H1 (cell line): ENCODE results near the gene LRWD1. TPM values are rescaled to one million over a fixed set of nuclear protein-coding genes. Genes with fewer than 3 reads are reported as not detected.

Source experiments
- CTCF ChIA-PET: fragments of 300-600 bp; sonication (Branson Sonifier 250); formaldehyde crosslinking; loops from one replicate; lab custom pipeline; 2021; ENCODE audit not compliant: partially characterized antibody; lab: Charles Lee
- POLR2A ChIA-PET: fragments of 300-600 bp; sonication (Branson Sonifier 250); formaldehyde crosslinking; loops from one replicate; lab custom pipeline; 2021; ENCODE audit warnings: inconsistent platforms; ENCODE audit not compliant: partially characterized antibody; lab: Charles Lee
- DNase-seq, 2 experiments: peaks; one replicate each; pipeline versions ENCODE4 v3.0.0 to v3.0.0-alpha.2; 2010 to 2022; ENCODE audit warnings: low spot score in 2 of 2, low read depth in 1 of 2, mixed read lengths in 1 of 2
- FAIRE-seq: peaks from 2 replicates; lab custom pipeline; 2011; peaks lifted over from hg19 to GRCh38; lab: Jason Lieb, UNC
- H2AFZ ChIP-seq: 2 replicates; pipeline ENCODE4 v1.8.1; 2012; ENCODE audit warnings: low read length, inconsistent platforms
- H2AK5ac ChIP-seq: 2 replicates; pipeline ENCODE4 v1.6.1; 2013; ENCODE audit warnings: low read depth, low read length
- H2BK120ac ChIP-seq: replicated peaks from 2 replicates; pipeline ENCODE3; 2013; ENCODE audit warnings: low read depth, low read length, inconsistent platforms
- H2BK12ac ChIP-seq: 2 replicates; pipeline ENCODE4 v1.6.1; 2013; ENCODE audit warnings: low read depth, low read length
- H2BK15ac ChIP-seq: 2 replicates; pipeline ENCODE4 v1.6.1; 2013; ENCODE audit warnings: low read length
- H2BK20ac ChIP-seq: 2 replicates; pipeline ENCODE4 v1.6.1; 2013; ENCODE audit warnings: low read length
- H2BK5ac ChIP-seq: 2 replicates; pipeline ENCODE4 v1.6.1; 2013; ENCODE audit warnings: low read depth, low read length
- H3K14ac ChIP-seq: 2 replicates; pipeline ENCODE4 v1.6.1; 2013; ENCODE audit warnings: inconsistent platforms; ENCODE audit not compliant: insufficient read length
- H3K18ac ChIP-seq: 2 replicates; pipeline ENCODE4 v1.6.1; 2013; ENCODE audit warnings: low read length; ENCODE audit errors: extremely low read depth
- H3K23ac ChIP-seq: 2 replicates; pipeline ENCODE4 v1.6.1; 2013; ENCODE audit warnings: inconsistent platforms; ENCODE audit not compliant: insufficient read length
- H3K23me2 ChIP-seq: 2 replicates; pipeline ENCODE4 v1.6.1; 2013; ENCODE audit warnings: low read depth, low read length
- H3K27ac ChIP-seq: 2 replicates; pipeline ENCODE4 v1.6.1; 2011; ENCODE audit warnings: low read depth, low read length, inconsistent platforms
- H3K27me3 ChIP-seq, 4 experiments: replicated peaks in 1 of 4; 1 replicate in 1 of 4; 2 replicates in 3 of 4; pipeline versions ENCODE4 v1.6.1 to v1.8.1; 2011 to 2013; ENCODE audit warnings: low read length in 3 of 4, mild to moderate bottlenecking in 3 of 4, inconsistent platforms in 2 of 4, mixed read lengths in 2 of 4, moderate library complexity in 1 of 4; ENCODE audit not compliant: control insufficient read depth in 3 of 4, insufficient read depth in 3 of 4; ENCODE audit errors: extremely low read depth in 1 of 4
- H3K36me3 ChIP-seq, 4 experiments: 2 replicates each; pipeline versions ENCODE4 v1.6.1 to v1.8.1; 2011 to 2013; ENCODE audit warnings: mild to moderate bottlenecking in 4 of 4, low read length in 3 of 4, moderate library complexity in 2 of 4, control low read depth in 1 of 4, inconsistent platforms in 1 of 4; ENCODE audit not compliant: insufficient read depth in 4 of 4, control insufficient read depth in 2 of 4
- H3K4ac ChIP-seq: replicated peaks from 2 replicates; pipeline ENCODE3; 2013; ENCODE audit warnings: low read length, low read depth, mixed read lengths, inconsistent platforms; ENCODE audit not compliant: insufficient read length
- H3K4me1 ChIP-seq, 4 experiments: replicated peaks in 1 of 4; 1 replicate in 1 of 4; 2 replicates in 3 of 4; pipeline versions ENCODE4 v1.6.1 to v1.8.1; 2011 to 2013; ENCODE audit warnings: low read length in 3 of 4, inconsistent platforms in 2 of 4, mixed read lengths in 1 of 4; ENCODE audit not compliant: insufficient read depth in 4 of 4, control insufficient read depth in 3 of 4
- H3K4me2 ChIP-seq, 2 experiments: 2 replicates each; pipeline versions ENCODE4 v1.6.1 to v1.8.1; 2011 to 2013; ENCODE audit warnings: low read depth in 2 of 2, low read length in 2 of 2, control low read depth in 1 of 2, inconsistent platforms in 1 of 2, mild to moderate bottlenecking in 1 of 2; ENCODE audit not compliant: insufficient read depth in 1 of 2
- H3K4me3 ChIP-seq, 4 experiments: fragments of 200-600, 300-600 bp in 1 of 4; sonication (generic), shearing (Covaris generic), sonication (Bioruptor Twin) in 1 of 4; 2 replicates each; pipeline versions ENCODE4 v1.5.1 to v1.8.1; 2011 to 2016; ENCODE audit warnings: low read length in 4 of 4, low read depth in 3 of 4, control low read depth in 2 of 4, inconsistent platforms in 2 of 4, mild to moderate bottlenecking in 2 of 4, mixed read lengths in 1 of 4, moderate library complexity in 1 of 4; ENCODE audit not compliant: insufficient read depth in 2 of 4; ENCODE audit errors: extremely low read depth in 1 of 4
- H3K56ac ChIP-seq: replicated peaks from 2 replicates; pipeline ENCODE3; 2013; ENCODE audit warnings: low read depth, mild to moderate bottlenecking, mixed read lengths, low read length, inconsistent platforms; ENCODE audit not compliant: insufficient read length
- H3K79me1 ChIP-seq: 2 replicates; pipeline ENCODE4 v1.6.1; 2013; ENCODE audit warnings: low read depth, low read length, control low read depth
- H3K79me2 ChIP-seq, 2 experiments: 2 replicates each; pipeline versions ENCODE4 v1.6.1 to v1.8.1; 2012 to 2013; ENCODE audit warnings: low read length in 2 of 2, mild to moderate bottlenecking in 2 of 2, inconsistent platforms in 1 of 2; ENCODE audit not compliant: insufficient read depth in 2 of 2, control insufficient read depth in 1 of 2
- H3K9ac ChIP-seq, 4 experiments: replicated peaks in 1 of 4; 1 replicate in 1 of 4; 2 replicates in 3 of 4; pipeline versions ENCODE4 v1.6.1 to v1.8.1; 2011 to 2013; ENCODE audit warnings: low read depth in 3 of 4, low read length in 3 of 4, control low read depth in 2 of 4, mild to moderate bottlenecking in 2 of 4, moderate library complexity in 2 of 4, inconsistent platforms in 1 of 4; ENCODE audit errors: extremely low read depth in 1 of 4
- H3K9me3 ChIP-seq, 2 experiments: 2 replicates each; pipeline versions ENCODE4 v1.6.1 to v1.8.1; 2012 to 2013; ENCODE audit warnings: mild to moderate bottlenecking in 2 of 2, moderate library complexity in 2 of 2, control low read depth in 1 of 2, inconsistent platforms in 1 of 2, low read depth in 1 of 2, low read length in 1 of 2, mixed read lengths in 1 of 2; ENCODE audit not compliant: insufficient read depth in 2 of 2
- H4K20me1 ChIP-seq, 2 experiments: replicated peaks in 1 of 2; 2 replicates each; pipeline versions ENCODE3 to v1.8.1; 2011 to 2013; ENCODE audit warnings: inconsistent platforms in 2 of 2, low read length in 2 of 2, mild to moderate bottlenecking in 1 of 2; ENCODE audit not compliant: insufficient read depth in 2 of 2, control insufficient read depth in 1 of 2
- H4K5ac ChIP-seq: 2 replicates; pipeline ENCODE4 v1.6.1; 2013; ENCODE audit warnings: low read length, low read depth, mixed read lengths, inconsistent platforms; ENCODE audit not compliant: insufficient read length
- H4K8ac ChIP-seq: 2 replicates; pipeline ENCODE4 v1.8.0; 2013; ENCODE audit warnings: mild to moderate bottlenecking, moderate library complexity, low read length, inconsistent platforms; ENCODE audit not compliant: insufficient read depth; ENCODE audit errors: extremely low read depth
- H4K91ac ChIP-seq: replicated peaks from 2 replicates; pipeline ENCODE3; 2013; ENCODE audit warnings: low read length, mixed read lengths, inconsistent platforms; ENCODE audit not compliant: insufficient read length
- BACH1 ChIP-seq: IDR thresholded peaks from 2 replicates; pipeline ENCODE4 v1.6.1; 2012; ENCODE audit warnings: low read length, improper control_type of control experiment
- EGR1 ChIP-seq: IDR thresholded peaks from 2 replicates; pipeline ENCODE4 v1.6.1; 2011; ENCODE audit warnings: low read depth, low read length, borderline replicate concordance
- SP4 ChIP-seq: IDR thresholded peaks from 2 replicates; pipeline ENCODE4 v1.6.1; 2012; ENCODE audit warnings: low read length, inconsistent platforms
- WGBS, 2 experiments: shearing (Covaris generic) in 1 of 2; methylation state at CpG; one replicate each; pipeline versions ENCODE4 v1.1.6 to v1.1.7; 2013 to 2015; ENCODE audit warnings: low lambda C conversion rate in 2 of 2, mixed read lengths in 2 of 2, inconsistent platforms in 1 of 2, low coverage in 1 of 2, missing lambda C conversion rate in 1 of 2; ENCODE audit not compliant: insufficient replicate concordance in 2 of 2, insufficient coverage in 1 of 2, insufficient read length in 1 of 2; ENCODE audit errors: extremely low coverage in 1 of 2, missing lambda C conversion rate in 1 of 2; 5-methylcytosine and 5-hydroxymethylcytosine counted together
- polyA plus RNA-seq, 7 experiments: library from polyadenylated mRNA; depleted of rRNA in 3 of 7; stranded (reverse) in 5 of 7; unstranded in 2 of 7; fragments of >200 nt in 5 of 7; fragments of 200-250 nt in 2 of 7; gene quantifications; 1 replicate in 5 of 7; 2 replicates in 1 of 7; 4 replicates in 1 of 7; pipeline versions ENCODE4 v1.2.1 to v1.2.3, GENCODE V29; 2011 to 2013; ENCODE audit warnings: missing spikeins in 2 of 7, mixed read lengths in 2 of 7
- total RNA-seq: library from RNA; stranded (reverse); fragmentation: NEBNext Ultra II Directional; extraction: Animal tissue kit (Norgen Biotek cat#: 25700); gene quantifications from 2 replicates; pipeline ENCODE4 v1.2.1, GENCODE V29; 2021
- TF ChIP-seq, protein P1 (sequence below): IDR thresholded peaks from 2 replicates; pipeline ENCODE4 v1.6.1; 2012; ENCODE audit warnings: low read length, inconsistent platforms
- TF ChIP-seq, protein P2 (sequence below): IDR thresholded peaks from 2 replicates; pipeline ENCODE4 v1.6.1; 2011; ENCODE audit warnings: low read length, improper control_type of control experiment

LRWD1 gene
- total and polyA plus RNA-seq, 2 of the 8 experiments (the other 6 are each of a cell fraction or from before 2014, with no cell fraction given), result 23.4 to 26.8 TPM

DNA sequence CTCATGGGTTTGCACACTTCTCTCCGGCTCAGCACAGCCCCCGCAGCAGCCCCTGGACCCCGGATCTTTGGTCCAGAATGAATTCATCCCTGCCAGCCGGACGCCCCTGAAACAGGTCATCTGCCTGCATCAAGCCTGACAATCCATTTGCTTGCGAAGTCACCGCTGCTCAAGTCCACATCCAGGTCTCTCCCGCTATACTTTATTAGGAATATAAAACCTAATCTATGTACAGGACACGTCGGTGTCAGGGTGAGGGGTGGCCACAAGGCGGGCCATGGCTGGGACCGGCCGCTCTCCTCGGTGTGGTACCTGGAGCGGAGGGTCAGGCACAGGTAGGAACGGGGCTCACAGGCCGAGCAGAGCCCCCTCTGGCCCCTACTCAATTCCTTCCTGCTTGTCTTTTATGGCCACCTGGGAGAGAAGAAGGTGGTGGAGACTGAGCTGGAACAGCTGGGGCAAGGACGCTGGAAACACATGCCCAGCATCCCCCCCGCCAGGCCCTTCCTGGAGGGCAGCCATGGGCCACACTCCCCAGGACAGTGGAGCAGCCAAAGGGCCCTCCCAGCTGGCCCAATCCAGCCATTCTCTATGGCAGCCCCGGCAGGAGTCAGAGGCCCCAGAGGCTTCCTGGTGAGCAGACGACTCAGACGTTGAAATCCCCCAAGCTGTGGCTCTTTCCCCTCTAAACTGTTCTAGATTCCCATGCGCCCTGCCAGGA is 8.6 kb downstream of the LRWD1 start:
- no peaks in the 10 kb centered on the region for H3K4me1 ChIP-seq
- no peak overlapping the region for H3K56ac ChIP-seq
- H2AK5ac ChIP-seq, result no peak overlapping the region
- H2BK15ac ChIP-seq, result no peak overlapping the region
- H3K79me2 ChIP-seq, result no peaks in the 10 kb centered on the region
- H4K8ac ChIP-seq, result peak overlapping the region; percentile 57; the same call in 1 of the 2 replicates
- no peak overlapping the region for H3K4me3 ChIP-seq
- H4K91ac ChIP-seq, result no peak overlapping the region
- H3K36me3 ChIP-seq, result peaks cover 2 to 14% (median 8%) of the 10 kb centered on the region in 4 experiments; a peak in 5 of 8 replicates
- H2AFZ ChIP-seq, result no peak overlapping the region
- H3K18ac ChIP-seq, result no peak overlapping the region
- ChIA-PET POLR2A (interaction anchor here (1.3 kb wide), 1 partner anchor 9 kb away, joined by 5 read pairs; the partner anchor contains the start of genes ALKBH4 and LRWD1), CTCF (interaction anchor here (1.5 kb wide), 1 partner anchor 61 kb away, joined by 3 read pairs; no protein-coding TSS in a partner anchor)
- H3K23me2 ChIP-seq, result no peaks in the 10 kb centered on the region
- no peak overlapping the region for H3K9ac ChIP-seq
- H3K23ac ChIP-seq, result no peak overlapping the region
- H4K20me1 ChIP-seq, result peaks cover 0 to 7% of the 10 kb centered on the region in 2 experiments
- H3K14ac ChIP-seq, result no peak overlapping the region
- FAIRE-seq (no peak), DNase-seq (peak in 1 of 2 experiments; percentile 38)
- H3K27me3 ChIP-seq, result no peaks in the 10 kb centered on the region
- no peak overlapping the region for H2BK5ac ChIP-seq
- no peak overlapping the region for H2BK120ac ChIP-seq
- H3K4ac ChIP-seq, result no peak overlapping the region
- H3K27ac ChIP-seq, result no peak overlapping the region
- no peak overlapping the region for H2BK12ac ChIP-seq
- no peak overlapping the region for H4K5ac ChIP-seq
- H3K79me1 ChIP-seq, result no peaks in the 10 kb centered on the region
- no peaks in the 10 kb centered on the region for H3K9me3 ChIP-seq
- no peak overlapping the region for H3K4me2 ChIP-seq
- H2BK20ac ChIP-seq, result no peak overlapping the region
- 93% methylated on average over 21 of the region's 23 CpGs; no CpG with 5 or more reads in 1 of the 2 experiments for WGBS, 2 experiments
- TF ChIP-seq, protein P1, sequence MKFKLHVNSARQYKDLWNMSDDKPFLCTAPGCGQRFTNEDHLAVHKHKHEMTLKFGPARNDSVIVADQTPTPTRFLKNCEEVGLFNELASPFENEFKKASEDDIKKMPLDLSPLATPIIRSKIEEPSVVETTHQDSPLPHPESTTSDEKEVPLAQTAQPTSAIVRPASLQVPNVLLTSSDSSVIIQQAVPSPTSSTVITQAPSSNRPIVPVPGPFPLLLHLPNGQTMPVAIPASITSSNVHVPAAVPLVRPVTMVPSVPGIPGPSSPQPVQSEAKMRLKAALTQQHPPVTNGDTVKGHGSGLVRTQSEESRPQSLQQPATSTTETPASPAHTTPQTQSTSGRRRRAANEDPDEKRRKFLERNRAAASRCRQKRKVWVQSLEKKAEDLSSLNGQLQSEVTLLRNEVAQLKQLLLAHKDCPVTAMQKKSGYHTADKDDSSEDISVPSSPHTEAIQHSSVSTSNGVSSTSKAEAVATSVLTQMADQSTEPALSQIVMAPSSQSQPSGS, result no peak
- TF ChIP-seq, protein P2, sequence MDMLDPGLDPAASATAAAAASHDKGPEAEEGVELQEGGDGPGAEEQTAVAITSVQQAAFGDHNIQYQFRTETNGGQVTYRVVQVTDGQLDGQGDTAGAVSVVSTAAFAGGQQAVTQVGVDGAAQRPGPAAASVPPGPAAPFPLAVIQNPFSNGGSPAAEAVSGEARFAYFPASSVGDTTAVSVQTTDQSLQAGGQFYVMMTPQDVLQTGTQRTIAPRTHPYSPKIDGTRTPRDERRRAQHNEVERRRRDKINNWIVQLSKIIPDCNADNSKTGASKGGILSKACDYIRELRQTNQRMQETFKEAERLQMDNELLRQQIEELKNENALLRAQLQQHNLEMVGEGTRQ, result no peak
- TF ChIP-seq EGR1 (no peak), SP4 (no peak), BACH1 (no peak)
